ENCODE data around the gene FAM193B. TPM values are rescaled to one million over a fixed set of nuclear protein-coding genes. Genes with fewer than 3 reads are reported as not detected.

Gene FAM193B
- total and polyA plus RNA-seq, 2 of the 13 experiments (the other 11 are each of a cell fraction or from before 2014, with no cell fraction given) = 21.2 to 40.9 TPM

GRCh38 chr5:177477701-177478477, 76.5 kb downstream of the FAM193B start (continued):
- TF ChIP-seq THAP7 (CRISPR knock-in tag; IDR thresholded peaks at IDR 0.05) (no peak), ZFX (CRISPR knock-in tag; IDR thresholded peaks at IDR 0.05; ENCODE audit: low read depth) (peak; percentile 59), TEAD3 (CRISPR knock-in tag; optimal IDR thresholded peaks at IDR 0.05; ENCODE audit: borderline replicate concordance) (no peak), ZSCAN30 (CRISPR knock-in tag; IDR thresholded peaks at IDR 0.05) (no peak), MAFF (IDR thresholded peaks at IDR 0.05; ENCODE audit: low read depth, low read length) (no peak), ZNF777 (CRISPR knock-in tag; IDR thresholded peaks at IDR 0.05) (no peak), KLF15 (CRISPR knock-in tag; IDR thresholded peaks at IDR 0.05; ENCODE audit: borderline replicate concordance) (no peak), ZNF652 (CRISPR knock-in tag; IDR thresholded peaks at IDR 0.05; ENCODE audit: borderline replicate concordance, low read depth) (no peak), BHLHE40 (IDR thresholded peaks at IDR 0.05; ENCODE audit: low read length) (no peak), ATRX (CRISPR knock-in tag; IDR thresholded peaks at IDR 0.05; ENCODE audit: borderline replicate concordance) (no peak), FOXA3 (CRISPR knock-in tag; IDR thresholded peaks at IDR 0.05) (peak; percentile 14; the same call in 1 of the 2 replicates), ZNF329 (CRISPR knock-in tag; IDR thresholded peaks at IDR 0.05; ENCODE audit: low read depth) (0 out of 2 replicates have a peak, but pooled peaks have one; percentile 3), NR2F6 (IDR thresholded peaks at IDR 0.05) (0 out of 2 replicates have a peak, but pooled peaks have one; percentile 14), NR2F6 (CRISPR knock-in tag; IDR thresholded peaks at IDR 0.05) (no peak), PAX8 (CRISPR knock-in tag; IDR thresholded peaks at IDR 0.05; ENCODE audit: borderline replicate concordance) (no peak), ZNF383 (CRISPR knock-in tag; IDR thresholded peaks at IDR 0.05; ENCODE audit: borderline replicate concordance) (no peak), ZSCAN29 (CRISPR knock-in tag; conservative IDR thresholded peaks at IDR 0.05) (no peak), ZNF451 (CRISPR knock-in tag; IDR thresholded peaks at IDR 0.05) (no peak), TP53 (CRISPR knock-in tag; conservative IDR thresholded peaks at IDR 0.05) (no peak), ZSCAN20 (CRISPR knock-in tag; IDR thresholded peaks at IDR 0.05; ENCODE audit: borderline replicate concordance) (no peak), ZMYM3 (CRISPR knock-in tag; IDR thresholded peaks at IDR 0.05) (no peak), FOSL2 (CRISPR knock-in tag; IDR thresholded peaks at IDR 0.05) (0 out of 2 replicates have a peak, but pooled peaks have one; percentile 15), MBNL3 (CRISPR knock-in tag; conservative IDR thresholded peaks at IDR 0.05) (no peak), HDAC6 (IDR thresholded peaks at IDR 0.05; ENCODE audit: low read depth, low read length) (no peak)
- TF ChIP-seq, protein P1, sequence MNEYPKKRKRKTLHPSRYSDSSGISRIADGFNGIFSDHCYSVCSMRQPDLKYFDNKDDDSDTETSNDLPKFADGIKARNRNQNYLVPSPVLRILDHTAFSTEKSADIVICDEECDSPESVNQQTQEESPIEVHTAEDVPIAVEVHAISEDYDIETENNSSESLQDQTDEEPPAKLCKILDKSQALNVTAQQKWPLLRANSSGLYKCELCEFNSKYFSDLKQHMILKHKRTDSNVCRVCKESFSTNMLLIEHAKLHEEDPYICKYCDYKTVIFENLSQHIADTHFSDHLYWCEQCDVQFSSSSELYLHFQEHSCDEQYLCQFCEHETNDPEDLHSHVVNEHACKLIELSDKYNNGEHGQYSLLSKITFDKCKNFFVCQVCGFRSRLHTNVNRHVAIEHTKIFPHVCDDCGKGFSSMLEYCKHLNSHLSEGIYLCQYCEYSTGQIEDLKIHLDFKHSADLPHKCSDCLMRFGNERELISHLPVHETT (CRISPR knock-in tag; conservative IDR thresholded peaks at IDR 0.05) = no peak
- TF ChIP-seq, protein P2, sequence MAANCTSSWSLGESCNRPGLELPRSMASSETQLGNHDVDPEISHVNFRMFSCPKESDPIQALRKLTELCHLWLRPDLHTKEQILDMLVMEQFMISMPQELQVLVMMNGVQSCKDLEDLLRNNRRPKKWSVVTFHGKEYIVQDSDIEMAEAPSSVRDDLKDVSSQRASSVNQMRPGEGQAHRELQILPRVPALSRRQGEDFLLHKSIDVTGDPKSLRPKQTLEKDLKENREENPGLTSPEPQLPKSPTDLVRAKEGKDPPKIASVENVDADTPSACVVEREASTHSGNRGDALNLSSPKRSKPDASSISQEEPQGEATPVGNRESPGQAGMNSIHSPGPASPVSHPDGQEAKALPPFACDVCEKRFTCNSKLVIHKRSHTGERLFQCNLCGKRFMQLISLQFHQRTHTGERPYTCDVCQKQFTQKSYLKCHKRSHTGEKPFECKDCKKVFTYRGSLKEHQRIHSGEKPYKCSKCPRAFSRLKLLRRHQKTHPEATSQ (CRISPR knock-in tag; IDR thresholded peaks at IDR 0.05; ENCODE audit: borderline replicate concordance) = no peak
- TF ChIP-seq, protein P3, sequence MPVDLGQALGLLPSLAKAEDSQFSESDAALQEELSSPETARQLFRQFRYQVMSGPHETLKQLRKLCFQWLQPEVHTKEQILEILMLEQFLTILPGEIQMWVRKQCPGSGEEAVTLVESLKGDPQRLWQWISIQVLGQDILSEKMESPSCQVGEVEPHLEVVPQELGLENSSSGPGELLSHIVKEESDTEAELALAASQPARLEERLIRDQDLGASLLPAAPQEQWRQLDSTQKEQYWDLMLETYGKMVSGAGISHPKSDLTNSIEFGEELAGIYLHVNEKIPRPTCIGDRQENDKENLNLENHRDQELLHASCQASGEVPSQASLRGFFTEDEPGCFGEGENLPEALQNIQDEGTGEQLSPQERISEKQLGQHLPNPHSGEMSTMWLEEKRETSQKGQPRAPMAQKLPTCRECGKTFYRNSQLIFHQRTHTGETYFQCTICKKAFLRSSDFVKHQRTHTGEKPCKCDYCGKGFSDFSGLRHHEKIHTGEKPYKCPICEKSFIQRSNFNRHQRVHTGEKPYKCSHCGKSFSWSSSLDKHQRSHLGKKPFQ (CRISPR knock-in tag; IDR thresholded peaks at IDR 0.05; ENCODE audit: insufficient replicate concordance) = no peak
